ENCODE measurements around the gene NUDT17. TPM values are rescaled to one million over a fixed set of nuclear protein-coding genes. Genes with fewer than 3 reads are reported as not detected.
"Not testable (repeated sequence)": the region's sequence is repeated elsewhere in the genome, so short reads cannot be mapped to it uniquely, and the experiment has no call there.

The NUDT17 gene
- total RNA-seq, 1 experiment from 2014 or later = 4.0 TPM

GRCh38 chr1:145818095-145818494 is 27.3 kb upstream of the NUDT17 start:
- not testable (repeated sequence) for H3K27me3 ChIP-seq (ENCODE audit: insufficient read depth, low read length); H3K9me3 ChIP-seq (ENCODE audit: control insufficient read depth, low read depth, low read length); H2BK120ac ChIP-seq (ENCODE audit: low read depth, low read length, poor library complexity, severe bottlenecking); H3K14ac ChIP-seq (ENCODE audit: insufficient read depth, low read length); H4K91ac ChIP-seq (ENCODE audit: insufficient read length, low read depth, low read length); DNase-seq; H4K5ac ChIP-seq (ENCODE audit: insufficient read length, low read depth, low read length); H4K20me1 ChIP-seq (ENCODE audit: control insufficient read depth, insufficient read depth, insufficient read length); H2BK5ac ChIP-seq (ENCODE audit: insufficient read length, low read length); H2AK5ac ChIP-seq (ENCODE audit: insufficient read length, low read length); H3K9ac ChIP-seq (ENCODE audit: extremely low read depth, insufficient read length, low read length); H2BK12ac ChIP-seq (ENCODE audit: insufficient read length, low read depth, low read length); H3K9me3 Mint-ChIP-seq; H3K4me3 Mint-ChIP-seq; H3K4me2 ChIP-seq (ENCODE audit: insufficient read depth, insufficient read length, low read length); H3K56ac ChIP-seq (ENCODE audit: insufficient read length, low read depth, low read length); H3K36me3 Mint-ChIP-seq (ENCODE audit: insufficient read depth in 1 of 3, low read depth in 3 of 3); H3K79me2 ChIP-seq (ENCODE audit: insufficient read depth, low read length); H2BK15ac ChIP-seq (ENCODE audit: low read depth, low read length); H3K23me2 ChIP-seq (ENCODE audit: insufficient read length, low read depth, low read length, poor library complexity, severe bottlenecking); H2AFZ ChIP-seq (ENCODE audit: low read length); H3K23ac ChIP-seq (ENCODE audit: insufficient read length, low read depth, low read length); H3K4me1 ChIP-seq (ENCODE audit: insufficient read depth, low read length); H3K4me1 Mint-ChIP-seq; H3K27ac Mint-ChIP-seq; H3K18ac ChIP-seq (ENCODE audit: insufficient read length, low read depth, low read length); H4K8ac ChIP-seq (replicated peaks; ENCODE audit: insufficient read length, low read depth, low read length); H3T11ph ChIP-seq (ENCODE audit: low read length); H3K27ac ChIP-seq (ENCODE audit: insufficient read length, low read depth, low read length); H2BK20ac ChIP-seq (ENCODE audit: low read depth, low read length, poor library complexity, severe bottlenecking); H3K79me1 ChIP-seq (ENCODE audit: insufficient read depth, low read depth, low read length, poor library complexity, severe bottlenecking); H3K27me3 Mint-ChIP-seq (ENCODE audit: low read depth); H3K4ac ChIP-seq (ENCODE audit: low read depth, low read length)
- WGBS (ENCODE audit: extremely low coverage, insufficient read length, low lambda C conversion rate) = no CpG with 5 or more reads among the region's 6 CpGs

- not testable (repeated sequence) for H2BK12ac ChIP-seq (ENCODE audit: insufficient read length, low read depth, low read length); H3K9me3 Mint-ChIP-seq; H3K14ac ChIP-seq (ENCODE audit: insufficient read depth, low read length); H3K18ac ChIP-seq (ENCODE audit: insufficient read length, low read depth, low read length); H3K4me1 Mint-ChIP-seq; DNase-seq; H2BK5ac ChIP-seq (ENCODE audit: insufficient read length, low read length); H3K9ac ChIP-seq (ENCODE audit: extremely low read depth, insufficient read length, low read length); H2AFZ ChIP-seq (ENCODE audit: low read length); H3K23me2 ChIP-seq (ENCODE audit: insufficient read length, low read depth, low read length, poor library complexity, severe bottlenecking); H3K23ac ChIP-seq (ENCODE audit: insufficient read length, low read depth, low read length); H4K91ac ChIP-seq (ENCODE audit: insufficient read length, low read depth, low read length); H4K8ac ChIP-seq (replicated peaks; ENCODE audit: insufficient read length, low read depth, low read length); H3K27me3 ChIP-seq (ENCODE audit: insufficient read depth, low read length); H3K79me1 ChIP-seq (ENCODE audit: insufficient read depth, low read depth, low read length, poor library complexity, severe bottlenecking); H2AK5ac ChIP-seq (ENCODE audit: insufficient read length, low read length); H2BK120ac ChIP-seq (ENCODE audit: low read depth, low read length, poor library complexity, severe bottlenecking); H3K9me3 ChIP-seq (ENCODE audit: control insufficient read depth, low read depth, low read length); H3K4me2 ChIP-seq (ENCODE audit: insufficient read depth, insufficient read length, low read length); H3K4ac ChIP-seq (ENCODE audit: low read depth, low read length); H3K4me3 Mint-ChIP-seq; H4K5ac ChIP-seq (ENCODE audit: insufficient read length, low read depth, low read length); H3K27ac ChIP-seq (ENCODE audit: insufficient read length, low read depth, low read length); H3K56ac ChIP-seq (ENCODE audit: insufficient read length, low read depth, low read length); H4K20me1 ChIP-seq (ENCODE audit: control insufficient read depth, insufficient read depth, insufficient read length); H3K79me2 ChIP-seq (ENCODE audit: insufficient read depth, low read length); H3K27me3 Mint-ChIP-seq (ENCODE audit: low read depth); H2BK20ac ChIP-seq (ENCODE audit: low read depth, low read length, poor library complexity, severe bottlenecking); H3K27ac Mint-ChIP-seq; H3T11ph ChIP-seq (ENCODE audit: low read length); H2BK15ac ChIP-seq (ENCODE audit: low read depth, low read length); H3K4me1 ChIP-seq (ENCODE audit: insufficient read depth, low read length)
- peaks cover 14 to 25% (median 23%) of the 10 kb centered on the region in 3 experiments for H3K36me3 Mint-ChIP-seq (ENCODE audit: insufficient read depth in 1 of 3, low read depth in 3 of 3)
- no CpG with 5 or more reads among the region's 16 CpGs for WGBS (ENCODE audit: extremely low coverage, insufficient read length, low lambda C conversion rate)
These were observed 22.6 kb upstream of the NUDT17 start for GRCh38 chr1:145822779-145823331.
